Activated T-cell treated with anti-CD3 and anti-CD28 coated beads, Interleukin-2, amount 50 U/mL, for 48 hours (primary cell): ENCODE results near the gene BTD.
"Not testable (repeated sequence)": the region's sequence is repeated elsewhere in the genome, so short reads cannot be mapped to it uniquely, and the experiment has no call there.

Experiments used
- DNase-seq, 2 experiments: peaks; one replicate each; pipeline ENCODE4 v3.0.0-alpha.2; 2020

The BTD gene

GRCh38 chr3:15604584-15604983 is 3.0 kb downstream of the BTD start:
- not testable (repeated sequence) for DNase-seq

GRCh38 chr3:15606434-15606891 is 4.9 kb downstream of the BTD start:
- no peak for DNase-seq

- DNase-seq = no peak
These were observed 8.7 kb downstream of the BTD start for GRCh38 chr3:15610082-15610759.

- no peak for DNase-seq
These were observed 9.5 kb downstream of the BTD start for GRCh38 chr3:15611018-15611417.

- DNase-seq = no peak
These were observed 10.5 kb downstream of the BTD start for GRCh38 chr3:15612001-15612400.

GRCh38 chr3:15614958-15615357 is 13.4 kb downstream of the BTD start:
- no peak for DNase-seq

GRCh38 chr3:15616053-15616452 is 14.5 kb downstream of the BTD start:
- DNase-seq = no peak

GRCh38 chr3:15619659-15620464 is 18.3 kb downstream of the BTD start:
- not testable (repeated sequence) for DNase-seq

GRCh38 chr3:15623535-15624440 is 22.2 kb downstream of the BTD start:
- no peak for DNase-seq

GRCh38 chr3:15628967-15629366 is 27.4 kb downstream of the BTD start:
- DNase-seq = no peak

- DNase-seq = peak; percentile 45 to 61
These were observed 28.5 kb downstream of the BTD start for GRCh38 chr3:15629860-15630597.

GRCh38 chr3:15630646-15631350 is 29.3 kb downstream of the BTD start:
- no peak for DNase-seq

GRCh38 chr3:15631426-15632211 is 30.1 kb downstream of the BTD start:
- no peak for DNase-seq

GRCh38 chr3:15632212-15632580 is 30.7 kb downstream of the BTD start:
- DNase-seq = no peak

GRCh38 chr3:15633159-15633558 is 31.6 kb downstream of the BTD start:
- no peak for DNase-seq

GRCh38 chr3:15633766-15634598 is 32.4 kb downstream of the BTD start:
- no peak for DNase-seq

GRCh38 chr3:15634671-15635070 is 33.1 kb downstream of the BTD start:
- DNase-seq = no peak

- no peak for DNase-seq
These were observed 33.6 kb downstream of the BTD start for GRCh38 chr3:15635121-15635661.

- DNase-seq = peak; percentile 50 to 58
These were observed 34.6 kb downstream of the BTD start for GRCh38 chr3:15636028-15636709.
